GM19240 (cell line): ENCODE results near the gene SEC14L2.

Experiments
- DNase-seq: peaks from one replicate; pipeline ENCODE4 v3.0.0; 2011; ENCODE audit warnings: low spot score; ENCODE audit not compliant: insufficient read length

The SEC14L2 gene

DNA sequence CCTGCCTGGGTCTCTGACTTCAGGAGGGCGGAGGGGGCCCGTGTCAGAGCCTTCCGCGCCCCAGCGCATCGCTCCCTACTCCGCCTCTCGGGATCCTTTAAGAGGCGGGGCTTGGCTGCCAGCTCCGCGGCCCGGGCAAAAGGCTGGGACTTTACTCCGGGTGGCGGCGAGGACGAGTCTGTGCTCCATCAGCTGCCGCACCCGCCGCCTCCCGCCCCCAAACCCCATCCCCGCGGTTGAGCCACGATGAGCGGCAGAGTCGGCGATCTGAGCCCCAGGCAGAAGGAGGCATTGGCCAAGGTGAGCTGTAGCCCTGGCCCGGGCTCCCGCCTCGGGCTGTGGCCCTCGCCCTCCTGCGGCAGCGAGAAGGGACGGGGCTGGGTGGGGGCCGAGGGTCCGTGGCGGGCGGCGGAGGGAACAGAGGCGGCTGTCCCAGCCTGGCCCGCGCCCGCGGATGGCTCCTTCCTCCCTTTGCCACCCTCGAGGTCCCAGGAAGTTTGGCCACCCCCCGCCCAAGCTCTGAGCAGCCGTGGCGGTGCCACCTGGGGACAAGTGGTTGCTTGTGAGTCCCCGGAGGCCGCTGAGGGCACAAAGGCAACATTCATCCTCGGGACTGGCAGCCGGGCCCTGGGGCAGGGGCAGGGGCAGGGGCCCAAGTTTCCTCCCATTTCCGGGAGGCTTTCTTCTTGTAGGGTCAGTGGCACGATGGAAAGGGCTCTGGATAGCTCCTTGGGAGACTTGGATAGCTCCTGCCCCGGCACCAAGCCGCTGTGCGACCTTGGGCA lies at the start of gene SEC14L2:
Gene SEC14L2 (plus strand): TSS at position 148 of the 785 bp plus-strand sequence. CDS start 99 bp downstream, at position 247.
- no peak for DNase-seq

DNA sequence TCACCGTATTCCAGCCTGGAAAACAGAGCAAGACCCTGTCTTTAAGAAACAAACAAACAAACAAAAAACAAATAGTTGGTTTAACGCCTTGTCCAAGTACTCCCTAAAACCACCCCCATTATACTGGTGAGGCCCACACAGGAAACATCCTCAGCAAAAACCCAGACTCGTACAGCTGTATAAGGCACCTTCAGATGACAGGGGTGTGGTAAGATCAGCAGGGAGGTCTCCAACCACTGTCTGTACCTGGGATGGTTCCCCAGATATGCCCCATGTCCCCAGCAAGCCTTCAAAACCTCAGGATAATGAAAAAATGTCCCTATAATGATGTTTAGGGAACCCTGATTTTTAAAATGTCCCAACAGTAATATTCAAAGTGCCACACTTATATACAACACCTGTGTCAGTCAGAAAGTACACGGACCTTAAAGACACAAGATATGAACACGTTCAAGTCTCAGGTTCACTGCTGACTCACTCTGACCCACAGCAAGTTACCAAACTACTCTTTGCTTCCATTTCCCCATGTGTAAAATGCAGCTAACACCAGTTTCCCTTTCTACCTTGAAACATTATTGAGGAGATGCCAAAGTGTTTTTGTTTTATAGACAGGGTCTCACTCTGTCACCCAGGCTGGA lies 49.4 kb upstream of the SEC14L2 start:
- DNase-seq, result no peak

DNA sequence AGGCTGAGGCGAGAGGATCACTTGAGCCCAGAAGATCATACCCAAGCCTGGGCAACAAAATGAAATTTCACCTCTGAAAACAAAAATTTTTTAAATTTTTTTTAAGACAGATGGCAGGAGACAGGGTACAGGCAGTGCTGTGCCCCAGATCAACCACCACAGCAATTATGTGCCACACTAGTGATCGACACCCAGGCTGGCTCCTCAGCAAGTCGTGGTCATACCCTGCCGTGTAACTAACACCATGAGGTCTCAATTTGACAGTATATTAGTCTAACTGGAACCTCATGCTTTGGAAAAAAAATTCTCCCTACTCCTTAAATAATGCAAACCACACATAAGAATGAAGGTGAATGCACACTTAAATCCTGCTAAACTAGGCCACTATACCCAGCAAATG lies 48.4 kb upstream of the SEC14L2 start:
- no peak for DNase-seq

DNA sequence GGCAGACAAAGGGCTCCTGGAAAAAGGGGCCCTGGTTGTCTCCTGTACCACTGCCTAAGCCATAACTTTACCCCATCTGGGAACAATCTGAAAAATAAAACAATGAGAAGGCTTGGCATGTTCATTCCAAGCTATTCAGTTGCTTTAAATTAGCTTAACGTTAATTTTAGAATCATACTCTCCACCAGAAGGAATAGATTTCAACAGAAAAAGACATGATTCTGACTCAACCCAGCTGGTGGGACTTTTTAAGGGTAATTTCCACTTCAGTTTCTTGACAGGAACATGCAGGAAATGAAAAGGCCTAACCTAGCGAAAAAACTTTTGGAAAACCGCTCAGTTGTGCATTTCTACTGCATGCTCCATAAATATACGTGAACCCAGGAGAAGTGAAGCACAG lies 48.0 kb upstream of the SEC14L2 start:
- DNase-seq, result no peak

DNA sequence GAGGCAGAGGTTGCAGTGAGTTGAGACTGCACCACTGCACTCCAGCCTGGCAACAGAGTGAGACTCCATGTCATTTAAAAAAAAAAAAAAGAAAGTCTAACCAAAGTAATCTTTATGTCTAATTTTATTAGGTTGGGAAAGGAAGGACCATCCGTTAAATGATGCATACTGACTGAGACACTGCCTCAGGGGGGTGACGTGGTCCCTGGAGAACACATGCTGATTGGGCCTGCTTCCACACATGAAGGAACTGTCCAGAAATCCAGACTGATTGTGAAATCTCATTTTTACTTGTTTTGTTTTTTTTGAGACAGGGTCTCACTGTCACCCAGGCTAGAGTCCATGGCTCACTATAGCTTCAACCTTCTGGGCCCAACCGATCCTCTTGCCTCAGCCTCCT lies 45.6 kb upstream of the SEC14L2 start:
- DNase-seq, result no peak

DNA sequence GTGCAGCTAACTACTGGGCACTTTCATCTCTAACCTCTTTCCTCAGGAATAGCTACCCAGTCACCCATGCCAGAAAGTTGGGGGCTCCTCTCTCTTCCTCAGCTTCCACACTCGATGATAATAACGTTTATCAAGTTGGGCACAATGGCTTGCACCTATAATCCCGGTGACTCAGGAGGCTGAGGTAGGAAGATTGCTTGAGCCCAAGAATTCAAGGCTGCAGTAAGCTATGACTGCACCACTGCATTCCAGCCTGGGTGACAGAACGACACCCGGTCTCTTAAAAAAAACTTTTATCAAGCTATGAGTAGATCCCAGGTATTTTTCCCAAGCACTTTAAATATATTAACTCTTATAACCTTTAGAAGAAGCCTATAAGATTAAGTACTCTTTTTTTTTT lies 42.2 kb upstream of the SEC14L2 start:
- no peak for DNase-seq

DNA sequence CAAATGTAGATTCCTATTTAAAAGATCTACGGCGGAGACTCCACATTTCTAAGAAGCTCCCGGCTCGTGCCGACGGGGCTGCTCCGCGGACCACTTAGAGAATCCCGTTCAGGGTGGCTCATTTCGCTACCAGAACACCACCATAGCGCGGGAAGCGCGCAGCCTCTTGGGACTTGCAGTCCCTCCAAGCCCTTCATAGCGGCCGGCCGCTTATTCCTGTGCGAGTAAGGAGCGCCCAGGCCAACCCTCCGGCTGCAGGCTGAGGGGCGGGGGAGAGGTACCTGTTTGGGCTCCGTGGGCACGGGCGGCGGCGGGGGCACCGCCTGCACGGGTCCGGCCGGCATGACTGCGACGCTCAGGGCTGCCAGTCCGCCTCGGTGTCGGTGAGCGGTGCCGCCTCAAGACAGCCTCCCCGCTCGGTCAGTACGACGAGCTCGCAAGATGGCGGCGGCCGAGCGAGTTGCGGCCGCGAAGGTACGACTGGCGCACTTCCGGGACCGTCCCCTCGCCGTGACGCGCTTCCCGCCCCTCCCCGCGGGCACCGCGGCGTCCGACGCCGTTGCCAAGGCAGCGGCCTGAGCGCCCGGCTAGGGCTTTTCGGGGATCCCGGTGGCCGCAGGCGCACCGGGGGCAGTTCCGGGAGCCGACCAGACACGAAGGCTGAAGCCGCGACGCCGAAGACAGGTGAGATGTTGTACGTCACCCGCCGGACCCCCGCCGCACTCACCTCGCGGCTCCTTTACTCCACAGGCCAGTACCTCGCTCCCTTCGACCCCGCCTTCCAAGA lies 40.2 kb upstream of the SEC14L2 start, which contains the start of the genes CCDC157 and SF3A1:
Gene CCDC157 (plus strand): TSS at position 559 of the 787 bp plus-strand sequence. CDS start 8,994 bp downstream, outside the sequence.
Gene SF3A1 (minus strand): TSS at position 446 of the 787 bp plus-strand sequence. CDS start 102 bp downstream, at position 344.
- DNase-seq, result peak; percentile 92

DNA sequence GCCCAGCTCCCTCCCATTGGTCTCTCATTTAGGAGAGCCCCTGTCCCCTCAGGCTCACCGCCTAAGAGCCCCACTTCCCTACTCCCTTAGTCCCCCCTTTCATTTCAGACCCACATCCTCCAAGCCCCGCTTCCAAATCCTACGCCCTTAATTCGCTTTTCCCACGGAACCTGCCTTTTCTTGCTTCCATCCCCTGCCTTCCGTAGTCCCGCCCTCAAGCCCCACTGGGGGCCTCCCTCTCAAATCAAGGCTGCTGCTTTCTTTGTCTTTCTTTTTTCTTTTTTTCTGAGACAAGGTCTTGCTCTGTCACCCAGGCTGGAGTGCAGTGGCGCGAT lies 39.6 kb upstream of the SEC14L2 start:
- DNase-seq, result no peak

DNA sequence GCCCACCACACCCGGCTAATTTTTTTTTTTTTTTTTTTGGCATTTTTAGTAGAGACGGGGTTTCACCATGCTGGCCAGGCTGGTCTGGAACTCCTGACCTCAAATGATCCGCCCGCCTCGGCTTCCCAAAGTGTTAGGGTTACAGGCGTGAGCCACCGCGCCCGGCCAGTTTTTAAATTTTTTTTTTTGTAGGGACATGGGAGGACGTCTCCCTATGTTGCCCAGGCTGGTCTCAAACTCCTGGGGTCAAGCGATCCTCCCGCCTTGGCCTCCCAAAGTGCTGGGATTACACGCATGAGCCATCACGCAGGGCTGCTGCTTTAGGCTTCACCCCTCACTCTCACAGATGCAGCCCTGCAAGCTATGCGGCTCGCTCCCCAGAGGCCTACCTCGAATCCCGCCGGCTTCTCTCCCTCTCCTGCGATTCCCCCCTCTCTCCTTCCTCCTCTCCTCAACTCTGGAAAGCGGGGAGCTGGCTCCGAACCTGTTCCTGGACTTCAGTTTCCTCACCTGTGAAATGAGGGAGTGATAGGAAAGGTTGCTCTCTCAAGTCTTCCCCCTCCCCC lies 39.1 kb upstream of the SEC14L2 start:
- no peak for DNase-seq

DNA sequence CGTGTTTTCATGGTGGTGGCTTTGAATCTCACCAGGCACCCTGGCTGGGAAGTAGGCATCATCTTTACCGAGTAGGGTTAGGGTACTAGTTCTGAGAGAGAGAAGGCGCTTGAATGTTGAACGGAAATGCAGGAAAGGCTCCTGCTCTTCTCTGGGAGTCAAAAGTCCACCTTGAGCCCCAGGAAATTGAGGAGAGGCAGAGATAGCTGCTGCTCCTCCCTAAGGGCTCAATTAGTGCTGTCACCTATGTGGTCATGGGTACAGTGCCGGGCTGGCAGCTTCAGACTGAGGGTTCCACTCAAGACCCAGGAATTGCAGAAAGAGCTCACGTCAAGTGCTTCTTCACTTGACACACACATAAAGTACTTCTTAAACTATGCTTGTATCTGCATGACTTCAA lies 38.3 kb upstream of the SEC14L2 start:
- no peak for DNase-seq

DNA sequence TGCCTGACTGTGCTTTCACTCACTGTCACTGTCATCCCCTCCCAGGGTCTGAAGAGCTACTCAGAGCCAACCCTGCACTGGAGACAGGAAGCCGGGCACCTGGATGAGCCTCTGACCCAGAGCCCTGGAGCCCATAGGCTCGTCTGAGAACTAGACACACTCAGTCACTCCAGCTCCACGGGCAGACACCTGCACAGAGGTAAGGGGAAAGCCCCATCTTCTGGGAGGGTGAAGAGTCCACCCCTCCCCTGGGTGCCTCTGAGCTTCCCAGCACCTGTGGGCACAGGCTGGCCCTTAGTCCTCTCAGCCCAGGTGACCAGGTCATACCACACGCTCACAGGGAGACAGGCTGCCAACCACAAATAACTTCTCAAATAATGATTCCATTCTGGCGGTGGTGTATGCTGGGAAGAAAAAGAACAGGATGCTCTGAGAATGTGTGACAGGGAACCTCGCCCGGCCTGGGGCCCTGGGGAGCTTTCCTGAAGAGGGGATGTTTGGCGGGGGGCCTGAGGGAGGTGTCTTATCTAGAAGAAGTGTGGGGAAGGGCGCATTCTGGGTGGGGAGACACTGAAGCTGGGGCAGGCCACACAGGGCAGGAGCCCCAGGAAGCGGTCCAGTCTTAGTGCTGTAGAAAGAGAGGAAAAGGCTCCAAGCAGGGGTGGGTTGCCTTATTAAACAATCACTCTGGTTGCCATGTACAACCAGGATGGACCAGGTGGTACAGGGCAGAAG lies 34.7 kb upstream of the SEC14L2 start:
- no peak for DNase-seq

DNA sequence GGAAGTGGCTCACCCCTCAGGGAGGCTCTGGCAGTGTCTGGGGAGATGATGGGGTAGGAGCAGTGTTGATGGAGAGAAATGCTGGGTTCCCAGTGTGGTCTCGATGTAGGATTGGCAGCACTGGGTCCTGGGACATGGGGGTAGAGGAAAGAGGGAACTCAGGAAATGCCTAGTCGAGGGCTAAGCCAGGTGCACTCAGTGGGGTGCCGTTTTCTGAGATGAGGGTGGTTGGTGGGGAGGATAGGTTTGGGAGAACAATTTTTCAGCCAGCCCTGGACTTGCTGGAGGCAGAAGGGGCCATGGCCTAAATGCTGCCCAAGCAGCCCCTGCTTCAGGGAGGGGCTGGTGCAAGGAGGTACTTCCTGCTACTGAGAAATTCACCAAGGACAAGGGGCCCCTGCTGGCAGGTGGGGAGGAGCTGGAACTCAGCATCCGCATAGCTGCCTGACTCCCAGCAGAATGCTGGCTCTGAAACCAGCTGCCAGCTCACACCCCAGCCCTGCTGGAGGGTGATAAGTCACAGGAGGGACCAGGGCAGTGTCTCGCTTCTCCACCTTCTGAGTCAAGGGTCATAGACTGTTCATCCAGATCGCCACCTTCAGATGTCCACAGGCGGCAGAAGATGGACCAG lies 34.1 kb upstream of the SEC14L2 start:
- DNase-seq, result no peak

DNA sequence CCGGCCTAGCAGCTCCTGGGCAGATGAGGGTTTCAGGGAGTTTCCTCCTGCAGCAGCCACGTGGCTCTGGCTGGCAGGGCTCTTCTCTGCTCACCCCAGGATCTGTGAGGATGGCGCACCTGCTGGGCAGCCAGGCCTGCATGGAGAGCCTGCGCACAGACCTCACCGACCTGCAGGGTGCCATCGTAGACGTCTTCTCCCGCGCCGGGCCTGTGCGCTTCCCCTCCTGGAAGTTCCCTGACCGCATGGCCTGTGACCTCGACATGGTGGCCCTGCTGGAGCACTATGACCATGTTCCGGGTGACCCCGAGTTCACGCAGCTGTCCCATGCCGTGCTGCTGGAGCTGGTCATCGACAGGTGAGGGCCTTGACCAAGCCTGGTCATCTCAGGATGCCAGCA lies 30.9 kb upstream of the SEC14L2 start:
- no peak for DNase-seq

DNA sequence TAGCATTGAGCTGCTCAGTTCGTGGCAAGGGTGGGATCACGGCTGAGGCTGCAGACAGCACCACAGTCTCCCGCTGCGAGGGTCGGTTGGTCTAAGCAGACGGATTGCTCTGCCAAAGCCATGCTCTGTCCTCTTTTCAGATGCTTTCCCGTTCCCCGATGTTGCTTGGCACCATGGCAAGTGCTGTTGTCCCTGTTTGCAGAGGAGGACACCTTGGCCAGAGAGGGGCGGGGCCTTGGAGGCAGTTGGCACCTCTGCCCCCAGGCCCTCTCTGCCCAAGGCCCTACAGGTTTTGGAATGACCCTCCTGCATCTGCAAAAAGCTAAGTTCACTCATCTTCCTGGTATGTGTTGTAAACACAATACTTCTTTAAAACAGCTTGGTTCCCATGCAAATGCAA lies 28.4 kb upstream of the SEC14L2 start:
- no peak for DNase-seq

DNA sequence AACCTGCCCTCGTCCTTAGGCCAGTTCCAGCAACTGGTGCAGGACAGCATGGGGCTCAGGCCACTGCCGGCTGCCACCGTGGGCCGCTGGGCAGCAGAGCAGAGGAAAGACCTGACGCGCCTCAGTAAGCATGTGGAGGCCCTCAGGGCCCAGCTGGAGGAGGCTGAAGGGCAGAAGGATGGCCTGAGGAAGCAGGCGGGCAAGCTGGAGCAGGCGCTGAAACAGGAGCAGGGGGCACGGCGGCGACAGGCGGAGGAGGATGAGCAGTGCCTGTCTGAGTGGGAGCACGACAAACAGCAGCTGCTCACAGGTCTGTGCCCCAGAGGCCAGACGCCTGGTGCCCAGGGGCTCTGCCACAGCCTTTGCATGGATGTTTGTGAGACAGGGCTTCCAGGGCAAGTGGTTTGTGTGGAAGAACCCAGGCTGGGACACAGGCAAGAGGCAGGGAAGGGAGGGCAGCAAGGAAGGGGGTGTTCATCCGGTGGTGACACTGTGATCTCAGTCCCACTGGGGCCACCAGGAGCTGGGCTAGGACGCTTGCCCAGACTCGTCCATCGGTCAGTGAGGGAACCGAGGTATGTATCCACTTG lies 26.1 kb upstream of the SEC14L2 start:
- DNase-seq, result no peak

DNA sequence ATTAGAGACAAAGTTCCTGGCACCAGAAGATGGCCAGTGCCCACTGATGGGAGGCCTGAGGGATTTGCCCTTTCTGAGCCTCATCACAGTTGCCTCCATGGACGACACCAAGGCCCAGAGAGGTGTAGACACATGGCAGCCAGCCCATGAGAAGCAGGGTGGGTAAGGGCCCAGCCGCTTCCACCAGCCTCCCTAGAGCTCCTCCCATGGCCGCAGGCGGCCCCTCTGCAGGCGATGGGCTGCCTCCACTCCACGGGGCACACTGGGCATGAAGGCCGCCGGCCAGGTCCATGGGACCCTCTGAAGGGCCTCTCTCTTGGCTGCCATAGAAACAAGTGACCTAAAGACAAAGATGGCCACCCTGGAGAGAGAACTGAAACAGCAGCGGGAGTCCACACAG lies 25.5 kb upstream of the SEC14L2 start:
- no peak for DNase-seq

DNA sequence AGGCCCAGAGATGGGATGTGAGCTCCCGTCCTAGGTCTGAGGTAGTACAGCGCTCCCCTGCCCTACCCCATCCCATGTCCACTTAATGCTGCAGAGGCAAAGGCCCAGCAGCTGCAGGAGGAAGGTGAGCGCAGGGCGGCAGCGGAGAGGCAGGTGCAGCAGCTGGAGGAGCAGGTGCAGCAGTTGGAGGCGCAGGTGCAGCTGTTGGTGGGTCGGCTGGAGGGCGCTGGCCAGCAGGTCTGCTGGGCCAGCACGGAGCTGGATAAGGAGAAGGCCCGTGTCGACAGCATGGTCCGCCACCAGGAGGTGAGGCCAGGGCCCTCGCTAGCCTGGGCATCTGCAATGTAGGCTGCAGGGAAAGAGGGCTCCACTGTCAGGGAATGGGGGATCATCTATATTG lies 24.8 kb upstream of the SEC14L2 start:
- no peak for DNase-seq

DNA sequence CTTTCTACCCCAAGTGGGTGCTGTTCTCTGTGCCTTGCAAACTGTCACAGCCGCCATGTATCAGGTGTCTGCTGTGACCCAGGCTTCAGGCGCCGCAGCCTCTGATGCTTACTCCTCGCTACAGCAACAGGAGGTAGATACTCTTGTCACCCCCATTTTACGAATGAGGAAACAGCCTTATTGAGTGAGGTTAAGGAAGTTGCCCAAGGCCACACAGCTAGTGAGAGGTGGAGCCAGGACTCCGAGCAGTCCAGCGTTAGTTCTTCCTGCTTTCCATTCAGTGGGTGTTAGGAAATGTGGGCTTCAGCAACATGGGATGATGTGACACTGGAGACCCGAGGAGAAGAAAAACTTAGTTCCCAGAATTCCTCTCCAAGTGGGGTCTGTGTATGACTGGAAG lies 23.9 kb upstream of the SEC14L2 start:
- no peak for DNase-seq

DNA sequence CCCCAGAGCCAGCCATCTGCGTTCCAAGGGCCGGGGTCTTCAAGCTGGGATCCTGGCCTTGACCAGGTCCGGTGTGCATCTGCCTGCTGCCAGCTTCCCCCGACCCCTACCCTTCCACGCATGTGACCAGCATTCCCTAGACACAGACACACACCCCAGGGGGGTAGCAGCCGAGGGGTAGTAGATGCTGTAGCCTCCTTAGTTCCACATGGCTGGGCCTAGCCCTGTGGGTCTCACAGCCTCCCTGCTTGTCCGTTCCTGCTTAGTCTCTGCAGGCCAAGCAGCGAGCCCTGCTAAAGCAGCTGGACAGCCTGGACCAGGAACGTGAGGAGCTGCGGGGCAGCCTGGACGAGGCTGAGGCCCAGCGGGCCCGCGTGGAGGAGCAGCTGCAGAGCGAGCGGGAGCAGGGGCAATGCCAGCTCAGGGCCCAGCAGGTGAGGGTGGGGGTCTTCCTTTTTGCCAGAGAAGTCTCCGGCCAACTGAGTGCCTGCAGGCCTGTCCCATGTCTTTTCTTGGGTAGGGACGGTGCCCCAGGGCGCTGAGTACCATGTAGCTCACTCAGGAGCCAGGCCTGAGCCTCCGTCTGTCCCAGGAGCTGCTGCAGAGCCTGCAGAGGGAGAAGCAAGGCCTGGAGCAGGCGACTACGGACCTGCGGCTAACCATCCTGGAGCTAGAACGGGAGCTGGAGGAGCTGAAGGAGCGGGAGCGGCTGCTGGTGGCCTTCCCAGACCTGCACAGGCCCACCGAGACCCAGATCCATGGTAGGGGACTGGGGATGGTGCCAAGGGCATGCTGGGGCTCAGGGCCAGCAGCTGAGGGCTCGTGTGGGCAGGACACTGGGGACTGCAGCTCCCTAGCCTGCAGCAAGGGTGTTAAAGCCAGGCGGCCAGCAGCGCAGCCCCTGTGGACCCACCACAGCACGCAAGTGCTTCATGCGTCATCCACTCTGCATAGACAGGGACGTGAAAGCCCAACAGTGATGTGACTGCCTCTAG lies 23.2 kb upstream of the SEC14L2 start:
- no peak for DNase-seq
